ENCODE data around the gene KLB.
A peak's percentile ranks its signal among the peaks of the same experiment; 100 is the strongest.

The KLB gene

DNA sequence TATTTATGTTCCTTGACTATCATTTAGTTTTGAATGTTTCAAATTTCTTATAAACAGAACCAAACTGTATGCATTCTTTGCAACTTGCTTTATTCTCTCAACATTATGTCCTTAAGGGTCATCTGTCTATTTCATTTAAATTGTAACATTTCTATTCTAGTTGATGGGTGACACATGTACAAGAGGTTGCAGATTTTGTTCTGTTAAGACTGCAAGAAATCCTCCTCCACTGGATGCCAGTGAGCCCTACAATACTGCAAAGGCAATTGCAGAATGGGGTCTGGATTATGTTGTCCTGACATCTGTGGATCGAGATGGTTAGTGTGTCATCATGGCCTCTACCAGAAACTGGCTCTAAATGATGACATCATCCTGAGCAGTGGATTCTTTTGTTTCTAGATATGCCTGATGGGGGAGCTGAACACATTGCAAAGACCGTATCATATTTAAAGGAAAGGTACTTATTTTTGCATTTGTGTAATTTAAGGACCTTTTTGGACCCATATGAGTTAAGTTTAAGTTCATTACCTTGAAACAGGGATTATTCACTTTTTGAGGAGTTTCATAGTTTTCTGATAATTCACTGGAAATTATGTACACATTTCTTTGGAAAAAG is 58.3 kb downstream of the KLB start:
- Histone ChIP-seq H3K4me1 (ENCODE audit: control insufficient read depth, insufficient read depth, low read length, poor library complexity, severe bottlenecking) (no peaks in the 10 kb centered on the region), H3K27ac (ENCODE audit: low read depth, low read length, severe bottlenecking) (peak overlapping the region; percentile 85), H3K36me3 (ENCODE audit: control insufficient read depth, insufficient read depth, low read length) (peaks cover 31% of the 10 kb centered on the region), H3K9me3 (ENCODE audit: control insufficient read depth, low read length) (no peaks in the 10 kb centered on the region), H3K4me3 (ENCODE audit: extremely low read depth, insufficient read depth, low read length, poor library complexity, severe bottlenecking) (no peak overlapping the region)
- WGBS, 2 experiments (ENCODE audit: insufficient coverage in 2 of 2), result 80 to 86% methylated on average over 1 to 2 of the region's 2 CpGs

DNA sequence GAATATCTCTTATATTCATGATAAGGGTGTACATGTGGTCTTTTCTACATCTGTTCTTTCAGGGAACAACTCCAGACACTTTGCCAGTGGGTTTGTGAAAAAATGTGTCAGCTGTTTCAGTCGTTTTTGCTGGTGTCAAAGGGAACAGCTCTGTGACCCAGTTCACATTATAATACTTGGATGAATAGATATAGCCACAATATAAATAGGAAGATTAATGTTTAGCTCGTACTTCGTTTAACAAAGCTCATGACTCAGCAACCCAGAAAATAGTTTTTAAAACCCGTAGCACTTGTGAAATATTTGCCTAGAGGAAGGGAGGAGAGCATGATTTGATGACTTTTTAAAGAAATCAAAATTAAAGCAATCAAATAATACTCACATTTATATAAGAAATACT is 60.0 kb downstream of the KLB start:
- Histone ChIP-seq H3K36me3 (ENCODE audit: control insufficient read depth, insufficient read depth, low read length) (peaks cover 43% of the 10 kb centered on the region), H3K4me3 (ENCODE audit: extremely low read depth, insufficient read depth, low read length, poor library complexity, severe bottlenecking) (no peak overlapping the region), H3K4me1 (ENCODE audit: control insufficient read depth, insufficient read depth, low read length, poor library complexity, severe bottlenecking) (no peaks in the 10 kb centered on the region), H3K27ac (ENCODE audit: low read depth, low read length, severe bottlenecking) (no peak overlapping the region), H3K9me3 (ENCODE audit: control insufficient read depth, low read length) (no peaks in the 10 kb centered on the region)
- no CpG with 5 or more reads among the region's 4 CpGs for WGBS, 2 experiments (ENCODE audit: insufficient coverage in 2 of 2)

DNA sequence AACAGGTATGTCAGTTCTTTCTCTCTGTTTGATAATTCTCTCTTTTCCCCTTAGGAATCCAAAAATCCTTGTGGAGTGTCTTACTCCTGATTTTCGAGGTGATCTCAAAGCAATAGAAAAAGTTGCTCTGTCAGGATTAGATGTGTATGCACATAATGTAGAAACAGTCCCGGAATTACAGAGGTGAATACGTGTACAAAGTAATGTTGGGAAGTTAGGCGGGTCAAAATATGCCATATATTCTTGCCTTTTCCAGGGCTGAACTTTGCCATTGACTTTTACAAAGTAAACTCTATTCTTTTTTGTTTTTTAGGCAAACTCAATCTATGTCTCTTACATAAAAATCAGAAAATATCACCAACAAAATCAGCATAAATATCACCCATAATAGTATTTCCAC is 60.7 kb downstream of the KLB start:
- WGBS, 2 experiments (ENCODE audit: insufficient coverage in 2 of 2), result 94 to 96% methylated on average over 3 of the region's 4 CpGs
- Histone ChIP-seq H3K27ac (ENCODE audit: low read depth, low read length, severe bottlenecking) (no peak overlapping the region), H3K4me1 (ENCODE audit: control insufficient read depth, insufficient read depth, low read length, poor library complexity, severe bottlenecking) (no peaks in the 10 kb centered on the region), H3K36me3 (ENCODE audit: control insufficient read depth, insufficient read depth, low read length) (peaks cover 49% of the 10 kb centered on the region), H3K4me3 (ENCODE audit: extremely low read depth, insufficient read depth, low read length, poor library complexity, severe bottlenecking) (no peak overlapping the region), H3K9me3 (ENCODE audit: control insufficient read depth, low read length) (no peaks in the 10 kb centered on the region)

DNA sequence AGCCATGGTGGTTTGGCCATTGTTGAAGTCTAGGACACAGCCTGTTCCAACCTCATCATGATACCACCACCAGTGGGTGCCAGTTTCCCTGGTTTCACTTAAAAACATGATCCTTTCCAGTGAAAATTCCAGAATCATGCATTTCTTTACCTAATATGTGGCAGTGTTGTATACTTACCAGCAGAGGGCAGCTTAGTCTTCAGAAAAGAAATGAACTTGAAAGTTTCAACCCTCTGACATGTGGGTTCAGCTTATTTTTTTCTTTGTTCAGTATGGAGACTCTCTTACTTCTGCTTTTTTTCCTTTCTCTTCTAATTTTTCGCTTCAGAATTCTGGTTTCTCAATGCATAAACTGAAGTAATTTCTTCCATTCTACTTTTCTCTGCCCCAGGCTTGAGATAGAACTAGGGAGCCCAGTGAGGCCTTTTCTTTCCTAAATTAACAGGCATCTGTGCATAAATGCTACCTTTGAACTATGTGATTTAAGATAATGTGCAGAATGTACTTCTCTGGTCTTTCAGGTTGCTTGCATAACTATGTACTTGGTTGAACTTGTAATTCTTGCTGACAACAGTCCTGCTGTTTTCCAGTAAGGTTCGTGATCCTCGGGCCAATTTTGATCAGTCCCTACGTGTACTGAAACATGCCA is 62.8 kb downstream of the KLB start:
- Histone ChIP-seq H3K4me1 (ENCODE audit: control insufficient read depth, insufficient read depth, low read length, poor library complexity, severe bottlenecking) (no peaks in the 10 kb centered on the region), H3K27ac (ENCODE audit: low read depth, low read length, severe bottlenecking) (peak overlapping the region; percentile 11), H3K4me3 (ENCODE audit: extremely low read depth, insufficient read depth, low read length, poor library complexity, severe bottlenecking) (no peak overlapping the region), H3K36me3 (ENCODE audit: control insufficient read depth, insufficient read depth, low read length) (peaks cover 31% of the 10 kb centered on the region), H3K9me3 (ENCODE audit: control insufficient read depth, low read length) (no peaks in the 10 kb centered on the region)
- 60 to 73% methylated on average over 3 to 4 of the region's 4 CpGs for WGBS, 2 experiments (ENCODE audit: insufficient coverage in 2 of 2)

DNA sequence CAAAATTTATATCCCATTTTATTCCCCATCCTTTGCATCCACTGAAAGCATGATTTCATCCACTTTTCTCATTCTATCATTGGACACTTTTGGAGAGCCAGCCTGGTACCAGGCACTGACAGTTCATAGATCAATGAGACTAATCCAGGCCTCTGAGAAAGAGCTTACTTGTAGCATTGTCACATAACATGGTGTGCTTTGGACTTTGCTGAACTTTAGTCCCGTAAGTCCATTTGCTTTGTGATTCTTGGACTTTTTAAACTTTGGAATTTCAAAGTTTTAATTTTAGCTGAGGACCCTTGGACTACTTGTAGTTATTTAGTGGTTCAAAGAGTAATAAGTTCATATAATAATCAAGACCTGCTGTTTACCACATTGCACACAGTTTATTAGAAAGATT is 63.7 kb downstream of the KLB start:
- Histone ChIP-seq H3K27ac (ENCODE audit: low read depth, low read length, severe bottlenecking) (no peak overlapping the region), H3K36me3 (ENCODE audit: control insufficient read depth, insufficient read depth, low read length) (peaks cover 29% of the 10 kb centered on the region), H3K9me3 (ENCODE audit: control insufficient read depth, low read length) (no peaks in the 10 kb centered on the region), H3K4me1 (ENCODE audit: control insufficient read depth, insufficient read depth, low read length, poor library complexity, severe bottlenecking) (no peaks in the 10 kb centered on the region), H3K4me3 (ENCODE audit: extremely low read depth, insufficient read depth, low read length, poor library complexity, severe bottlenecking) (no peak overlapping the region)
- WGBS, 2 experiments (ENCODE audit: insufficient coverage in 2 of 2), result 100% methylated on average over 1 of the region's 1 CpG; no CpG with 5 or more reads in 1 of the 2 experiments

DNA sequence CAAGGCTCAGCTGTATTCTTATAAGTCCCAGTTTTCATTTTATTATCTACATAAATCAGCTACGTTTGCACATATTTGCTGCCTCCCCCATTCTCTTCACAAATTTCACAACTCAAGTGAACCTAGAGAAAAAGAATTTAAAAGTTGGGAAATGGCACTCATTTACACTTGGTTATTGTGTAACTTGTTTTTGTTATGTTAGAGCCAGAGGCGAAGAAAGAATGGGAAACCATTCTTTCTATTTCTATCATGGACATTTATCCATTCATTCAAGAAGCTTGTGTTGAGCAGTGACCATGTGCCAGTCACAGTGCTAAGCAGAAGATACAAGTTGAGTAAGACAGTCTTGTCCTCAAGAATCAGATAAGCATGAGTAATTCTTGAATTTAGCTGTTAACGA is 65.7 kb downstream of the KLB start:
- WGBS, 2 experiments (ENCODE audit: insufficient coverage in 2 of 2), result 100% methylated on average over 1 of the region's 3 CpGs; no CpG with 5 or more reads in 1 of the 2 experiments
- Histone ChIP-seq H3K9me3 (ENCODE audit: control insufficient read depth, low read length) (no peaks in the 10 kb centered on the region), H3K4me3 (ENCODE audit: extremely low read depth, insufficient read depth, low read length, poor library complexity, severe bottlenecking) (no peak overlapping the region), H3K4me1 (ENCODE audit: control insufficient read depth, insufficient read depth, low read length, poor library complexity, severe bottlenecking) (no peaks in the 10 kb centered on the region), H3K36me3 (ENCODE audit: control insufficient read depth, insufficient read depth, low read length) (peaks cover 26% of the 10 kb centered on the region), H3K27ac (ENCODE audit: low read depth, low read length, severe bottlenecking) (no peak overlapping the region)

DNA sequence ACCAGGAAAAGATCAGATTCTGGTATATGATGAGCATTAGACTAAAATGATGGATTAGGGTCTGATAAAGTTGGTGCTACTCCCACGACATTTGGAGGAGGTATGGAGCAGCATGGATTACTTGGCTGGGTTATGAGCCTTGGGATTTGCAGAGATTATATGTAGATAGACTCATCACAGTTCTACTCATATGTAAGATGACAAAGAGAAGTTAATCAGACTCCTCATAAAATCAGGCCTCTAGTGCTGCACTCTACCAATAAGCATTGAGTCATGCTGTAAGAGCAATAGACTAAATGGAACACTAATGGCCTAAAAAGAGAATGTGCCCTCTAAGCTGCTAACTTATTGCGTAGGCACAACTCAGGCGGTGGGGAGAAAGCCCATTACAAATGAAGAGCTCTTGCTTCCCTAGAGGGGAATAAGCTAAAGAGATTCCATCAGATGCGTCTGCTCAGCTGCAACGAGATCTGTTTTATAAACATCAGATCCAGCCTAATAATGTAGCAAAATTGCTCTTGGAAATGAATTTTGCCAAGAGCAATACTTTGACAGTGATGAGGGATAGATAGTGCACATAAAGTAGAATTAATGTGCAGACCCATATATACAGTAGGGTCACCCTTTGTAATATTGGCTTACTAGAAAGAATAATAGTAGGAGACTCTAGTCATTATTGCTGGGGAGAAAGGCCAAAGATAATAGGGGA is 69.6 kb downstream of the KLB start:
- H3K27ac ChIP-seq (ENCODE audit: low read depth, low read length, severe bottlenecking), result no peak overlapping the region
- WGBS, 2 experiments (ENCODE audit: insufficient coverage in 2 of 2), result 94 to 100% methylated on average over 2 to 3 of the region's 5 CpGs
- H3K9me3 ChIP-seq (ENCODE audit: control insufficient read depth, low read length), result no peaks in the 10 kb centered on the region
- peaks cover 18% of the 10 kb centered on the region for H3K36me3 ChIP-seq (ENCODE audit: control insufficient read depth, insufficient read depth, low read length)
- no peaks in the 10 kb centered on the region for H3K4me1 ChIP-seq (ENCODE audit: control insufficient read depth, insufficient read depth, low read length, poor library complexity, severe bottlenecking)
- no peak overlapping the region for H3K4me3 ChIP-seq (ENCODE audit: extremely low read depth, insufficient read depth, low read length, poor library complexity, severe bottlenecking)

DNA sequence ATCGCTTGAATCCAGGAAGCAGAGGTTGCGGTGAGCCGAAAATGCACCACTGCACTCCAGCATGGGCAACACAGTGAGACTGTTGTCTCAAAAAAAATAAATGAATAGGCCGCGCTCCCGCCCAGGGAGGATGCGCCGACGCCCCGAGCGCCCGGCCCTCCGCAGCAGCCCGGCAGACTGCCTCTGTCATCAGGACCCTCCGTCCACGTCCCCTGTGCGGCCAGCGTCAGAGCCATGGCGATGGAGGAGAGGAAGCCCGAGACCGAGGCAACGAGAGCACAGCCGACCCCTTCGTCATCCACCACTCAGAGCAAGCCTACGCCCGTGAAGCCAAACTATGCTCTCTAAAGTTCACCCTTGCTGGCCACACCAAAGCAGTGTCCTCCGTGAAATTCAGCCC is 73.5 kb downstream of the KLB start:
- H3K4me1 ChIP-seq (ENCODE audit: control insufficient read depth, insufficient read depth, low read length, poor library complexity, severe bottlenecking), result no peaks in the 10 kb centered on the region
- no peak overlapping the region for H3K4me3 ChIP-seq (ENCODE audit: extremely low read depth, insufficient read depth, low read length, poor library complexity, severe bottlenecking)
- H3K36me3 ChIP-seq (ENCODE audit: control insufficient read depth, insufficient read depth, low read length), result peaks cover 9% of the 10 kb centered on the region
- H3K27ac ChIP-seq (ENCODE audit: low read depth, low read length, severe bottlenecking), result no peak overlapping the region
- WGBS, 2 experiments (ENCODE audit: insufficient coverage in 2 of 2), result 92 to 95% methylated on average over 27 of the region's 27 CpGs
- H3K9me3 ChIP-seq (ENCODE audit: control insufficient read depth, low read length), result no peaks in the 10 kb centered on the region

DNA sequence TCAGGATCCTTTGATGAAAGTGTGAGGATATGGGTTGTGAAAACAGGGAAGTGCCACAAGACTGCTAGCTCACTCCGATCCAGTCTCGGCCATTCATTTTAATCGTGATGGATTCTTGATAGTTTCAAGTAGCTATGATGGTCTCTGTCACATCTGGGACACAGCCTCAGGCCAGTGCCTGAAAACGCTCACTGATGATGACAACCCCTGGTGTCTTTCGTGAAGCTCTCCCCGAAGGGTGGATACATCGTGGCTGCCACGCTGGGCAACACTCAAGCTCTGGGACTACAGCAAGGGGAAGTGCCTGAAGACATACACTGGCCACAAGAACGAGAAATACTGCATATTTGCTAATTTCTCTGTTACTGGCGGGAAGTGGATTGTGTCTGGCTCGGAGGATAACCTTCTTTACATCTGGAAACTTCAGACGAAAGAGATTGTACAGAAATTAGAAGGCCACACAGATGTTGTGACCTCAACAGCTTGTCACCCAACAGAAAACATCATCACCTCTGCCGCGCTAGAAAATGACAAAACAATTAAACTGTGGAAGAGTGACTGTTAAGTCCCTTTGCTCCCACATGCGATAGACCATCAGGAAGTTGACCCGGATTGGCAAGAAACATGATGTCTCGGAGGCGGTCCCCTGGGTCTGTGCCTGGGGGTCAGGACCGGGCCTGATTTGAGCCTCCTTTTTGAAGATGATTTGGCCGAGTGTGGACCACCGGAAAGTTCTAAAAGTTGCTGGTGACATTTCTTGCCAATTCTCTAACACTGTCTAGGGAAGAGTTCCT is 74.4 kb downstream of the KLB start:
- H3K9me3 ChIP-seq (ENCODE audit: control insufficient read depth, low read length), result peaks cover 3% of the 10 kb centered on the region
- H3K4me3 ChIP-seq (ENCODE audit: extremely low read depth, insufficient read depth, low read length, poor library complexity, severe bottlenecking), result no peak overlapping the region
- peaks cover 9% of the 10 kb centered on the region for H3K36me3 ChIP-seq (ENCODE audit: control insufficient read depth, insufficient read depth, low read length)
- no peaks in the 10 kb centered on the region for H3K4me1 ChIP-seq (ENCODE audit: control insufficient read depth, insufficient read depth, low read length, poor library complexity, severe bottlenecking)
- H3K27ac ChIP-seq (ENCODE audit: low read depth, low read length, severe bottlenecking), result no peak overlapping the region
- 89 to 92% methylated on average over 19 to 20 of the region's 21 CpGs for WGBS, 2 experiments (ENCODE audit: insufficient coverage in 2 of 2)

DNA sequence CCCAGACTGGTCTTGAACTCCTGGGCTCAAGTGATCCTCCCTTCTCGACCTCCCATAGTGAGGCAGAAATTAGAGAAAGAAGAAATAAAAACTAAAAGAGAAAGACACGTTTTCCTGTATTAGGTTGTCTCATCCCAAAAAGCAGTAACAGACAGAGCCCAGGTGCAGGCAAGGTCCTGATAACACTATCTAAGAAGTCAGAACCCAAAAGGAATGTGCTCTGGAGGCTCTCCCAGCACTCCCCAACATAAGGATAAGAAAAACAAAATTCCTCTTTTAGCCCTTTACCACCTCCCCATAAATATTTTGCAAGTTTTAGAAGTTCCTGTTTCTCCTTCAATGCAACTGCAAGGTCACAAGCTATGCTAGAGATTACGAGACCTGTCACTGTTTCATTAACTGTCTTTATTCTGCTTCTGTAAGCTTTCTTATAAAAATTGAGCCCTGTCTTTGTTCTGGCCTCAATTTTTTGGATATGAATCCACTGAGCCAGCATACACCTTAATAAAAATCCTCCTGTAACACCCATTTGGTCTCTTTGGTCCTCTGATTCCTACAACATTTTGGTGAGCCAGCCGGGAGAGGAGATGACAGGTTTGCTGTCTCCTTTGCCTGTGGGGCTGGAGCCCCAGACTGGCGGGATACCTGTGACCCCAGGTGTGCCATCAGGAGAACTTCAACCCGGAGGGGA is 78.0 kb downstream of the KLB start:
- H3K27ac ChIP-seq (ENCODE audit: low read depth, low read length, severe bottlenecking), result no peak overlapping the region
- H3K36me3 ChIP-seq (ENCODE audit: control insufficient read depth, insufficient read depth, low read length), result no peaks in the 10 kb centered on the region
- H3K4me3 ChIP-seq (ENCODE audit: extremely low read depth, insufficient read depth, low read length, poor library complexity, severe bottlenecking), result no peak overlapping the region
- peaks cover 3% of the 10 kb centered on the region for H3K9me3 ChIP-seq (ENCODE audit: control insufficient read depth, low read length)
- peaks cover 6% of the 10 kb centered on the region for H3K4me1 ChIP-seq (ENCODE audit: control insufficient read depth, insufficient read depth, low read length, poor library complexity, severe bottlenecking)
- WGBS, 2 experiments (ENCODE audit: insufficient coverage in 2 of 2), result 94% methylated on average over 5 of the region's 6 CpGs

Data from mesodermal cell (in vitro differentiated cells).